ENCODE measurements around the gene PAPPA. TPM values are rescaled to one million over a fixed set of nuclear protein-coding genes. Genes with fewer than 3 reads are reported as not detected.

PAPPA gene
- total and polyA plus RNA-seq, 2 donors from 2014 or later = 4.2 to 10.2 TPM

GRCh38 chr9:116174347-116174746, 20.8 kb downstream of the PAPPA start:
- FAIRE-seq = no peak
- Histone ChIP-seq H3K36me3 (ENCODE audit: control insufficient read depth in 2 of 3, insufficient read depth in 3 of 3, low read length in 3 of 3) (no peaks in the 10 kb centered on the region), H3K4me3 (ENCODE audit: low read length in 3 of 3) (no peak overlapping the region), H3K9me3 (ENCODE audit: control insufficient read depth in 2 of 3, insufficient read depth in 1 of 3, low read length in 3 of 3) (no peaks in the 10 kb centered on the region), H3K9ac (ENCODE audit: low read length in 3 of 3) (no peak overlapping the region), H3K27me3 (ENCODE audit: control insufficient read depth, insufficient read depth, low read length) (no peaks in the 10 kb centered on the region), H3K27ac (ENCODE audit: low read depth in 2 of 2, low read length in 2 of 2) (no peak overlapping the region), H3K4me1 (ENCODE audit: control insufficient read depth in 2 of 3, insufficient read depth in 2 of 3, low read depth in 1 of 3, low read length in 3 of 3) (no peaks in the 10 kb centered on the region)
- no peak for DNase-seq
- TF ChIP-seq CTCF (IDR thresholded peaks at IDR 0.05; ENCODE audit: borderline replicate concordance, extremely low read depth, insufficient read depth) = no peak
- intact Hi-C loops (cut with DNase I) = no loop called here

DNA sequence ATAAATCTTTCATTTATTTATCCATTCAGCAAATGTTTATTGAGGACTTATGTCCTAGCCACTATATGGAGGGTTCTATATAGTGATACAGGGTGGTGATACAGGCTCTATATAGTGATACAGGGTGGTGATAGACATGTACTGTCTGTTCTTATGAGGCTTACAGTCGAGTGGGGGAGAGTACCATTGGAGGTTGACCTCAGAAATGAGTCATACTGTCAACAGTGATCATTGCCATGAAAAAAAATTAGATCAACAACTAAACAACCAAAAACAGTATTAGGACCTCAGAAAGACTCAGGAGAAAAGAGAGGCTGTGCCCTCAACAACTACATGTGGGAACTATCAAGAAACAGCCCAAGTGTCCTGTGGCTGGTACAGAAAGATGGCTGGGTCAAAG, 22.0 kb downstream of the PAPPA start:
- no peaks in the 10 kb centered on the region for H3K4me1 ChIP-seq (ENCODE audit: control insufficient read depth in 2 of 3, insufficient read depth in 2 of 3, low read depth in 1 of 3, low read length in 3 of 3)
- TF ChIP-seq CTCF (IDR thresholded peaks at IDR 0.05; ENCODE audit: borderline replicate concordance, extremely low read depth, insufficient read depth) = no peak
- intact Hi-C loops (cut with DNase I) = no loop called here
- H3K9ac ChIP-seq (ENCODE audit: low read length in 3 of 3) = no peak overlapping the region
- H3K27me3 ChIP-seq (ENCODE audit: control insufficient read depth, insufficient read depth, low read length) = no peaks in the 10 kb centered on the region
- H3K36me3 ChIP-seq (ENCODE audit: control insufficient read depth in 2 of 3, insufficient read depth in 3 of 3, low read length in 3 of 3) = no peaks in the 10 kb centered on the region
- H3K27ac ChIP-seq (ENCODE audit: low read depth in 2 of 2, low read length in 2 of 2) = no peak overlapping the region
- DNase-seq (no peak), FAIRE-seq (no peak)
- H3K9me3 ChIP-seq (ENCODE audit: control insufficient read depth in 2 of 3, insufficient read depth in 1 of 3, low read length in 3 of 3) = no peaks in the 10 kb centered on the region
- no peak overlapping the region for H3K4me3 ChIP-seq (ENCODE audit: low read length in 3 of 3)

DNA sequence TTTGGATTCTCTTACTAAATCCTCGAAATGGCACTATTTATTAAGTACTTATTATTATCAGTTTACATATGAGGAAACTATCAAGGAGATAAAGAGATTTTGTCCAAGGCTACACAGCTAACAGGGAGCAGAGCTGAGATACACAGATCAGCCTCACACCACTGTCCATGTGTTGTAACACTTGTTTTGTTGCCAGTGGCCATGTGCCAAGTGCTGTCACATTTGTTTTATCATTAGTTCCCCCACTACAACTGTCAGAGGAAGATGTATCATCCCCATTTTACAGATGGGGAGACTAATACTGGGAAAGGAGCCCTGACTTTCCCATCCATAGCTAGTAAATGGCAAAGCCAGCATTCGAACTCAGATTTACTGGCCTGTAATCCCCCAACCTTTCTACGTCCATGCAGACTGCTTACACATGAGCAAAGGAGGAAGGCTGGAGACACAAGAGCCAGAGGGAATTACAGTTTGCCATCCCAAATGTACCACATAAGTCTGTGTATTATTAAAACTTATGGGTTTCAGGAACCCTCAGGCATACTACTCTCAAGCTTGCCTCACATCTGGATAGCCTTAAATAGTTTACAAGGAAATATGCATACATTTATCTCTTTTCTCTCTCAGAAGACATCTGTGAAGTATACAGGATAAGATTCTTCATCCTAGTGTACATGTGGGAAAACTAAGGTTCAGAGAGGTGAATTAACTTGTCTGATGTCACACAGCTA, 25.1 kb downstream of the PAPPA start:
- Histone ChIP-seq H3K27me3 (ENCODE audit: control insufficient read depth, insufficient read depth, low read length) (no peaks in the 10 kb centered on the region), H3K9ac (ENCODE audit: low read length in 3 of 3) (no peak overlapping the region), H3K4me1 (ENCODE audit: control insufficient read depth in 2 of 3, insufficient read depth in 2 of 3, low read depth in 1 of 3, low read length in 3 of 3) (no peaks in the 10 kb centered on the region), H3K36me3 (ENCODE audit: control insufficient read depth in 2 of 3, insufficient read depth in 3 of 3, low read length in 3 of 3) (no peaks in the 10 kb centered on the region), H3K27ac (ENCODE audit: low read depth in 2 of 2, low read length in 2 of 2) (no peak overlapping the region), H3K4me3 (ENCODE audit: low read length in 3 of 3) (no peak overlapping the region), H3K9me3 (ENCODE audit: control insufficient read depth in 2 of 3, insufficient read depth in 1 of 3, low read length in 3 of 3) (no peaks in the 10 kb centered on the region)
- TF ChIP-seq CTCF (IDR thresholded peaks at IDR 0.05; ENCODE audit: borderline replicate concordance, extremely low read depth, insufficient read depth) = no peak
- intact Hi-C loops (cut with DNase I) = no loop called here
- DNase-seq (no peak), FAIRE-seq (no peak)

DNA sequence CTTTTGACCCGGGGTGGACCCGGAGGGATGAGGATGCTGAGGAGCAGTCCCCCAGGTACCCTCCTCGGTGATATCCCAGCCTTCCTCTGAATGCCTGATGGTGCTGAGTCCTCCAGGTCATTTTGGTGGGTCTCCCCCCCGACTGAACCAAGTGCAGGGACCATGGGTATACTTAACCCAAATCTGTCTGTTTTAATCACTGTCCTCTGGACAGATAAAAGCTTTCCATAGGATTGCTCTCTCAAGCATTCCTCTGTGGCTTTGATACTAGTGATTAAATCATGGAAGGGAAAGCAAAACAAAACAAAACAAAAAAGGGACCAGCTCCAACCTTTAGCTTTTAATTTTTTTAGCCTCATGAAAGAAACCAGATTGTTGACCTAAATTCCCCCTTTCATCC, 26.0 kb downstream of the PAPPA start:
- Histone ChIP-seq H3K27me3 (ENCODE audit: control insufficient read depth, insufficient read depth, low read length) (no peaks in the 10 kb centered on the region), H3K9ac (ENCODE audit: low read length in 3 of 3) (no peak overlapping the region), H3K4me1 (ENCODE audit: control insufficient read depth in 2 of 3, insufficient read depth in 2 of 3, low read depth in 1 of 3, low read length in 3 of 3) (no peaks in the 10 kb centered on the region), H3K36me3 (ENCODE audit: control insufficient read depth in 2 of 3, insufficient read depth in 3 of 3, low read length in 3 of 3) (no peaks in the 10 kb centered on the region), H3K27ac (ENCODE audit: low read depth in 2 of 2, low read length in 2 of 2) (no peak overlapping the region), H3K4me3 (ENCODE audit: low read length in 3 of 3) (no peak overlapping the region), H3K9me3 (ENCODE audit: control insufficient read depth in 2 of 3, insufficient read depth in 1 of 3, low read length in 3 of 3) (no peaks in the 10 kb centered on the region)
- intact Hi-C loops (cut with DNase I) = no loop called here
- DNase-seq = no peak
- FAIRE-seq = no peak
- no peak for TF ChIP-seq CTCF (IDR thresholded peaks at IDR 0.05; ENCODE audit: borderline replicate concordance, extremely low read depth, insufficient read depth)
